ENCODE data around the gene DIAPH3.
"Not testable (repeated sequence)": the region's sequence is repeated elsewhere in the genome, so short reads cannot be mapped to it uniquely, and the experiment has no call there.

The DIAPH3 gene

DNA sequence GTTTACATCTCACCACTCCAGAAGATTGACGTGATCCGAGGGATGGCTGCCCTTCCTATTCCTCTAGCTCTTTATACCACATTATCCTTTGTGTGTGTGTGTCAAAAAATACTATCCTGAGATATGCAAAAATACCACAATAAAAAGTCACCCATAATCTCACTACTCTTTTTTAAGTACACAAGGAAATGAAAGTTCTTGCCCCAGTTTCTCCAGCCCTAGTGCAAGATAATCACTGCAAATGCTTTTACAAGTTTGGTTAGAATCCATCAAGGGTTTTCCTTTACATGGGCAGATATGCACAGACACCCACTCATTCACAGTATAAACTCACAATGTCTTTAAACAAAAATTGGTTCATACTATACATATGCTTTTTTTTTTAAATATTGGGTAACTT, 89.3 kb downstream of the DIAPH3 start:
- DNase-seq (ENCODE audit: low read depth in 1 of 2, low spot score in 1 of 2), result no peak
- no peak for TF ChIP-seq JUND (IDR thresholded peaks at IDR 0.05; ENCODE audit: low read depth)
- in situ Hi-C loops (cut with HindIII; ENCODE audit: low pct_unique_long_range_greater_than_20kb, low sequenced_read_pairs), result no loop called here

DNA sequence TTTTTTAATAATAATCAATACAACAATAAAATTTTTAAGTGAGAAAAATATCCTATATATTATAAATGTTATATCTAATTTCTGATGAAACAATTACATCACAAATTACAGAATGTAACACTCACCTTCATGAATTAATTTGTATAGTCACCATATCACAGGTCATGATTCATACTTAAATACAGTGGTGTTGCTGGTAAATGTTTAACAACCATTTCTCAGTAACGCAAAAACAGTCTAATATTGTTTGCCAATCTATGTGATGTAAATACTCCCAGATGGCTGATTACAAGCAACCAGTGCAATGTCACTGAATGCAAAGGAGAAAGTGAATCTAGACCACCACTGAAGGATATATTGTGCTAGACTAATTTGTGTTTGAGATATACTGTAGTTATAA, 97.5 kb downstream of the DIAPH3 start:
- TF ChIP-seq JUND (IDR thresholded peaks at IDR 0.05; ENCODE audit: low read depth), result no peak
- in situ Hi-C loops (cut with HindIII; ENCODE audit: low pct_unique_long_range_greater_than_20kb, low sequenced_read_pairs), result no loop called here
- DNase-seq (ENCODE audit: low read depth in 1 of 2, low spot score in 1 of 2), result no peak

DNA sequence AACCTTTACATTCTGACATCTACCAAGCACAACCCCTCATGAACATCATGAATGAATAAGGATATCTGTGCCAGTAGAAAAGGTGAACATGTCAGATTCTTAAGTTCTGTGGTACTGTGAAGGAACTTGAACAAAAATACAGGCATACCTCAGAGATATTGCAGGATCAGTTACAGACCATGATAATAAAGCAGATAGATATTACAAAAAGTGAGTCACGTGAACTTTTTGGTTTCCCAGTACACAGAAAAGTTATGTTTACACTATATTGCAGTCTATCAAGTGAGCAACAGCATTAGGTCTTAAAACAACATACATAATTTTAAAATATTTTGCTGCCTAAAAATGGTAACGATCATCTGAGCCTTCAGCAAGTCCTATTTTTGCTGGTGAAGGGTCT, 101.2 kb downstream of the DIAPH3 start:
- in situ Hi-C loops (cut with HindIII; ENCODE audit: low pct_unique_long_range_greater_than_20kb, low sequenced_read_pairs), result no loop called here
- TF ChIP-seq JUND (IDR thresholded peaks at IDR 0.05; ENCODE audit: low read depth), result no peak
- DNase-seq (ENCODE audit: low read depth in 1 of 2, low spot score in 1 of 2), result no peak

DNA sequence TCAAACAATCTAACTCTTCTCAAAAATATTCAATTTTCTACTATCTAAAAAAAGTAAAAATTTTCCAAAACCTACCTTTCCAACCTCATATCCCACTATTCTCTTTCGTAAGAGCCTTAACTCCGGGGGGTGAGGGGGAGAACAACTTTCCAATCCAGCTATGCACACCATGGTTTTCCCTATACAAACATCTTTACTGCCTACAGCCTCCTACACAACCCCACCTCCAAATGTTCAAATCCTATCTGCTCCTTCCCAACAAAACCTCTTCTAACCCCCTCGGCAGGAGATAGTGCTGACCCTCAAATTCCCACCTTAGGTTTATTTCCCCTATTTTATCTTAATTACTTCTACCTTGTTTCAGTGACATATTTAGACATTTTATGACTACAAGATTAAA, 102.0 kb downstream of the DIAPH3 start:
- in situ Hi-C loops (cut with HindIII; ENCODE audit: low pct_unique_long_range_greater_than_20kb, low sequenced_read_pairs), result no loop called here
- DNase-seq (ENCODE audit: low read depth in 1 of 2, low spot score in 1 of 2), result no peak
- no peak for TF ChIP-seq JUND (IDR thresholded peaks at IDR 0.05; ENCODE audit: low read depth)

DNA sequence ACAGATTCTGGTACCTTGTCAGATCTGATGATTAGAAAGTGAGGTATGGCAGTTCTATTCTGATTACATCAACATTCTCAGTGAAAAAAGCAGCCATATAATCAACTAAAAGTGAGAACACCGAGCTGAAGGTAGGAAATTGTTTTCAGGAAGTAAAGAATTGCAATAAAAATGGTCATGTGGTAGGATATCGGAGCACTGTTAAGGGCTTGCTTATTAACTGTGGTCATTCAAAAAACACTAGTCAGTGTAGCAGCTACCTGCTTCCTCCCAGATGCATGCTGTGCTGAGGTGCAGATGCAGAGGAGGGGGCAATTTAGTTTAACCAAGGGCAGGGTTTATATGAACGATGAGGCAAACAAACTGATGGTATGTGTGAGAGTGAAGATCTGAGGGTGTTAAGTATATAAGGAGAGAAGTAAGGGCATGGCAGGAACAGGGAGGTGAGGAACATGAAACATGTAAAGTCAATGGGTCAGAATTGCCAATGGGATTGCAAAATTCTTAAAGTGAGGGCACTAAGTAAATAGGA, 111.9 kb downstream of the DIAPH3 start:
- in situ Hi-C loops (cut with HindIII; ENCODE audit: low pct_unique_long_range_greater_than_20kb, low sequenced_read_pairs), result no loop called here
- TF ChIP-seq JUND (IDR thresholded peaks at IDR 0.05; ENCODE audit: low read depth), result no peak

DNA sequence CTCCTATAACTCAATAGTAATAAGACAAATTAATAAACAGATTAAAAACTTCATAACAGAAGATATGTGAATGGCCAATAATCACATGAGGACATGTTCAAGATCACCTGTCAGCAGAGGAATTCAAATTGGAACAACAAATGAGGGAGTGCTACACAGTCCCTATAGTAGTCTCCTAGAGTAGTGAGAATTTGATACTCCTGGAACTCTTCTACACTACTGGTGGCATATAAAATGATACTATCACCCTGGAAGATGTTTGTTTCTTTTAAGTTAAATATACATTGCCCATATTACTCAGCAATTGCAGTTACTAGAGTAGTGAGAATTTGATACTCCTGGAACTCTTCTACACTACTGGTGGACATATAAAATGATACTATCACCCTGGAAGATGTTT, 115.4 kb downstream of the DIAPH3 start:
- DNase-seq (ENCODE audit: low read depth in 1 of 2, low spot score in 1 of 2), result peak in 1 of 2 experiments; percentile 5
- in situ Hi-C loops (cut with HindIII; ENCODE audit: low pct_unique_long_range_greater_than_20kb, low sequenced_read_pairs), result not testable (repeated sequence)

More for the DNA sequence above, 111.9 kb downstream of the DIAPH3 start:
- DNase-seq (ENCODE audit: low read depth in 1 of 2, low spot score in 1 of 2), result no peak

DNA sequence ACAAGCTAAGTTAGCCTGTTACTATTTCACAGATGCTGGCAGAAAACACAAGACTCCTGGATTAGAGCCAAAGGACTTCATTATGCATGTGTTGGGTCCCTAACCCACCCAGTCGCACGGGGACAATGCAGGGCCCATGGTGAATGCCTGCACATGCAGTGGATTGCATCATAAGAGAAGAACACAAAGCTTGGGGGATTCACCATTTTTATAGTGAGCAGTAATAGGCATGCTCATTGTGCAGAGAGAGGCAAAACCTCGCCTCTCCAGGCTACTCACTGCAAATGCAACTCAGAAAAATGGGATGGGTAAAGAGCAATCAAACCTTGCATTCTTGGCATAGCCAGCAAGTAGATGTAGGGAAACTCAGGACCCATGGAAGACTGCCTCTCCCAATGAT, 115.8 kb downstream of the DIAPH3 start:
- in situ Hi-C loops (cut with HindIII; ENCODE audit: low pct_unique_long_range_greater_than_20kb, low sequenced_read_pairs), result no loop called here
- DNase-seq (ENCODE audit: low read depth in 1 of 2, low spot score in 1 of 2), result peak in 1 of 2 experiments; percentile 10
- no peak for TF ChIP-seq JUND (IDR thresholded peaks at IDR 0.05; ENCODE audit: low read depth)

DNA sequence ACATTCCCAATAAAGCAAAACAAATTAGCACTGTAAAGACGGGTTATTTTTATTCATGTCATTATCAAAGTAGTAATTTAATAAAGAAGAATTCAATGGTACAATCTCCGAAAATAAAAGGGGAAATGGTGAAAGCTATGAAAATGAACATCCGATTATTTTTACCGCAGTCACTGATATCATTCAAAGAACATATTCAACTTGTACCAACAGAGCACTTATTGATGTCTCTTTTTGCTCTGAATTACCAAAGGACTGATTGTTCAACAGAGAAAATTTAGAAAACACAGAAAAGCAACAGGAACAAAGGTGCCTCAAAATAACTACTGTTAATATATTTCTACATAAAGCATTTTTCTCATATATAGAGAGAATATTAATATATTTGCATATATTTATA, 119.4 kb downstream of the DIAPH3 start:
- in situ Hi-C loops (cut with HindIII; ENCODE audit: low pct_unique_long_range_greater_than_20kb, low sequenced_read_pairs), result no loop called here
- TF ChIP-seq JUND (IDR thresholded peaks at IDR 0.05; ENCODE audit: low read depth), result no peak
- DNase-seq (ENCODE audit: low read depth in 1 of 2, low spot score in 1 of 2), result no peak

DNA sequence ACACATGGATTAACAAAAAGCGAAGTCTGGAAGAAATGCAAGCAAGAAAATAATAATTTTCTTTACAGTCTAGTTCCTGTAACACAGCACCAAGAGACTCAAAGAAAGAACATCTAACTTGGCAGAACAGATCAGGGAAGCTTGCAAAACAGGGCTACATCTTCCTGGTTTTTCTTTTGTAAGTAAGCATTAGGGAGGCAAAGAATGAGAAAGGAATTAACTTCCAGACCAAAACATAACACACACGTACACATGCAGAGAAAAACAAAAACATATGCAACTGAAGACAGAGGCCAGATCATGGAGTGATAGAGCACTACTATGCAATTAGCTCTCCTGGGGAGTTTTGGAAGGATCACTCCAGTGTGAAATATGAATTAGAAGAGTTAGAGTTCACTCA, 120.5 kb downstream of the DIAPH3 start:
- in situ Hi-C loops (cut with HindIII; ENCODE audit: low pct_unique_long_range_greater_than_20kb, low sequenced_read_pairs), result no loop called here
- no peak for TF ChIP-seq JUND (IDR thresholded peaks at IDR 0.05; ENCODE audit: low read depth)
- no peak for DNase-seq (ENCODE audit: low read depth in 1 of 2, low spot score in 1 of 2)

DNA sequence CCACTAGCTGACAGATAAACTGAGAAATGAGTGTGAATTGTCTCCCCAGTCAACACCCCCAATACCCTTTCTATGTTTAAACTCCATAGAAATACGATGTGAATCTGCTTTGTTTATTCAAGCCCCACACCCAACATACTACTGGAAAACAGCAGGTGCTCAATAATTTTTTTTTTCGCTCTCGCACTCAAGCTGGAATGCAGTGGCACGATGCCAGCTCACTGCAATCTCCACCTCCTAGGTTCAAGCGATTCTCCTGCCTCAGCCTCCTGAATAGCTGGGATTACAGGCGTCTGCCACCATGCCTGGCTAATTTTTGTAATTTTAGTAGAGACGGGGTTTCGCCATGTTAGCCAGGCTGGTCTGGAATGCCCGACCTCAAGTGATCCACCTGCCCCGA, 123.1 kb downstream of the DIAPH3 start:
- in situ Hi-C loops (cut with HindIII; ENCODE audit: low pct_unique_long_range_greater_than_20kb, low sequenced_read_pairs); DNase-seq (ENCODE audit: low read depth in 1 of 2, low spot score in 1 of 2): not testable (repeated sequence)

DNA sequence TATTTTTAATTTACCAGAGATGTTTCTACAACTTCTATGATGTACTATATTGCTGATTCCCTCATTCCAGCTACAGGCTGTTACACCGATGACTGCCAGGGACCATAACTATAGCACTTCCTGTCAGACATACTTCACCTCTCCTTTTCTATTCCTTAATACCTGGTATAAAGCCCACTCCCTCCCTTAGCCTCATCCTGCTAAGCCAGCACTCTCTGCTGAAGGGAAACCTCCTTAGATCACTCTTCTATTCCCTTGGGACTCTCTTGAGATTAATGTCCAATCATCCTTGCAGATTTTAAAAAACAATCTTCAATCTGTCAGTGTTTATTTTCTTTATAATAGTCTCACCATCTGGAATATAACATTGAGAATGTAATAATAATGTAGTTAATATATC, 127.9 kb downstream of the DIAPH3 start:
- no peak for DNase-seq (ENCODE audit: low read depth in 1 of 2, low spot score in 1 of 2)
- TF ChIP-seq JUND (IDR thresholded peaks at IDR 0.05; ENCODE audit: low read depth), result no peak
- in situ Hi-C loops (cut with HindIII; ENCODE audit: low pct_unique_long_range_greater_than_20kb, low sequenced_read_pairs), result no loop called here

DNA sequence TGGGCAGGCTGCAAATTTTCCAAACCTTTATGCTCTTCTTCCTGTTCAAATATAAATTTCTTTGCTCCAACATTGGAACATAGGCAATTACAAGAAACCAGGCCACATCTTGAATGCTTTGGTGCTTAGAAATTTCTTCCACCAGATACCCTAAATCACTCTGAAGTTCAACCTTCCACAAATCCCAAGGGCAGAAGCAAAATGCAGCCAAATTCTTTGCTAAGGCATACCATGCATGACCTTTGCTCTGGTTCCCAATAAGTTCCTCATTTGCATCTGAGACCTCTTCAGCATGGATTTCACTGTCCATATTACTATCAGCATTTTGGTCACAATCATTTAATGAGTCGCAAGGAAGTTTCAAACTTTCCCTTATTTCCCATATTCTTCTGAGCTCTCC, 130.9 kb downstream of the DIAPH3 start:
- no peak for DNase-seq (ENCODE audit: low read depth in 1 of 2, low spot score in 1 of 2)
- in situ Hi-C loops (cut with HindIII; ENCODE audit: low pct_unique_long_range_greater_than_20kb, low sequenced_read_pairs), result no loop called here
- TF ChIP-seq JUND (IDR thresholded peaks at IDR 0.05; ENCODE audit: low read depth), result no peak

DNA sequence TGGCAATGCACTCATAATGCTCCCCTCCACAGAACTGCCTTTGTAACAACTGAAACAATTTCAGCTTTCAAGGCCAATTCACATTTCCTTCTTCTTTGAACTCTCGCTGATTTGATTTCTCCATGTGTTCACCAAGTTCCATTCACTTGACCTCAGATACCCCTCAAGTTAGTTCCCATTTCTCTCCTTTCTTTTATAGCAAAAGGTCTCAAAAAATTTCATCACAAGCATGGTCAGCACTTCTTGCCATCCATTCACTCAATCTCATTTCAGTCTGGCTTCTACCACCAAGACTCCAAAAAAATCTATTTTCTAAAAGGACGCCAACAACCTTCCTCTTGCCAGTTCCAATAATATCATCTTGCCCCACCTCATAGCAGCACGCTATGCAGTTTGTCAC, 135.7 kb downstream of the DIAPH3 start:
- in situ Hi-C loops (cut with HindIII; ENCODE audit: low pct_unique_long_range_greater_than_20kb, low sequenced_read_pairs), result no loop called here
- DNase-seq (ENCODE audit: low read depth in 1 of 2, low spot score in 1 of 2), result no peak
- no peak for TF ChIP-seq JUND (IDR thresholded peaks at IDR 0.05; ENCODE audit: low read depth)

DNA sequence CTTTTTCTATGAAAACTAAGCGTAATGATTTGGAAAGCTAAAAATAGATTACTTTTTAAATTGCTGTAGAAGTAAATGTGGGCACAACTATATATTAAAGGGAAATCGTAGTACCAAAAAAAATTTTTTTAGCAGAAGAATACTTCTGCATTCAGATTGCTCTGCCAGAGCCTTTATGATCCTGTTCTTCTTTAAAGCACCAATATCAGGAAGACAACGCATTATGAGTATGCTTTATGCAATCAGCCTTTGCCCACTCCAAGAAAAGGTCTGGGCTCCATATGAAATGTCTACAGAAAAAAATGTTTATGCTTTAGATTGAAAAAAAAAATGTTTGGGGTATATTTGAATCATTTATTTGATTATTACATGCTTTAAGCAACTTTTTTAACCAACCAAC, 137.4 kb downstream of the DIAPH3 start:
- in situ Hi-C loops (cut with HindIII; ENCODE audit: low pct_unique_long_range_greater_than_20kb, low sequenced_read_pairs), result no loop called here
- TF ChIP-seq JUND (IDR thresholded peaks at IDR 0.05; ENCODE audit: low read depth), result no peak
- no peak for DNase-seq (ENCODE audit: low read depth in 1 of 2, low spot score in 1 of 2)

All from T47D (cell line).